Activated CD4-positive, alpha-beta memory T cell treated with anti-CD3 and anti-CD28 coated beads for 36 hours (primary cell): Measurements from ENCODE around the gene AGMAT. TPM values are rescaled to one million over a fixed set of nuclear protein-coding genes. Genes with fewer than 3 reads are reported as not detected.
A peak's percentile ranks its signal among the peaks of the same experiment; 100 is the strongest.

Experiments
- CTCF ChIA-PET: fragments of 350-600 bp; sonication (Branson Sonifier 250); formaldehyde crosslinking; loops from one replicate; lab custom pipeline; 2021; ENCODE audit warnings: antibody characterized with exemption, inconsistent platforms; lab: Charles Lee
- POLR2A ChIA-PET: fragments of 350-600 bp; sonication (Branson Sonifier 250); formaldehyde crosslinking; loops from one replicate; lab custom pipeline; 2021; ENCODE audit warnings: antibody characterized with exemption; lab: Charles Lee
- DNase-seq: peaks from one replicate; pipeline ENCODE4 v3.0.0-alpha.2; 2020
- H3K27ac Mint-ChIP-seq: one replicate; pipeline ENCODE4 v1.8.0; 2021; ENCODE audit warnings: mixed read lengths
- H3K27me3 Mint-ChIP-seq: one replicate; pipeline ENCODE4 v1.8.0; 2021; ENCODE audit warnings: mixed read lengths
- H3K36me3 Mint-ChIP-seq: one replicate; pipeline ENCODE4 v1.8.0; 2021; ENCODE audit warnings: mixed read lengths
- H3K4me1 Mint-ChIP-seq: one replicate; pipeline ENCODE4 v1.8.0; 2021; ENCODE audit warnings: low read depth, mixed read lengths
- H3K4me3 Mint-ChIP-seq: one replicate; pipeline ENCODE4 v1.8.0; 2021; ENCODE audit warnings: mild to moderate bottlenecking, mixed read lengths
- H3K9me3 Mint-ChIP-seq: one replicate; pipeline ENCODE4 v1.8.0; 2021; ENCODE audit warnings: mixed read lengths
- intact Hi-C: fragments of 100-400 bp; cut with micrococcal nuclease; formaldehyde crosslinking; loops from one replicate; pipeline ENCODE4 v1.15.1; 2023
- total RNA-seq, 2 experiments: library from RNA; stranded (reverse); gene quantifications; one replicate each; pipeline ENCODE4 v1.2.3, GENCODE V29; 2021

Gene AGMAT, protein sequence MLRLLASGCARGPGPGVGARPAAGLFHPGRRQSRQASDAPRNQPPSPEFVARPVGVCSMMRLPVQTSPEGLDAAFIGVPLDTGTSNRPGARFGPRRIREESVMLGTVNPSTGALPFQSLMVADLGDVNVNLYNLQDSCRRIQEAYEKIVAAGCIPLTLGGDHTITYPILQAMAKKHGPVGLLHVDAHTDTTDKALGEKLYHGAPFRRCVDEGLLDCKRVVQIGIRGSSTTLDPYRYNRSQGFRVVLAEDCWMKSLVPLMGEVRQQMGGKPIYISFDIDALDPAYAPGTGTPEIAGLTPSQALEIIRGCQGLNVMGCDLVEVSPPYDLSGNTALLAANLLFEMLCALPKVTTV
- 10 to 100 TPM; 13.9 to 15.2 TPM for total RNA-seq

DNA sequence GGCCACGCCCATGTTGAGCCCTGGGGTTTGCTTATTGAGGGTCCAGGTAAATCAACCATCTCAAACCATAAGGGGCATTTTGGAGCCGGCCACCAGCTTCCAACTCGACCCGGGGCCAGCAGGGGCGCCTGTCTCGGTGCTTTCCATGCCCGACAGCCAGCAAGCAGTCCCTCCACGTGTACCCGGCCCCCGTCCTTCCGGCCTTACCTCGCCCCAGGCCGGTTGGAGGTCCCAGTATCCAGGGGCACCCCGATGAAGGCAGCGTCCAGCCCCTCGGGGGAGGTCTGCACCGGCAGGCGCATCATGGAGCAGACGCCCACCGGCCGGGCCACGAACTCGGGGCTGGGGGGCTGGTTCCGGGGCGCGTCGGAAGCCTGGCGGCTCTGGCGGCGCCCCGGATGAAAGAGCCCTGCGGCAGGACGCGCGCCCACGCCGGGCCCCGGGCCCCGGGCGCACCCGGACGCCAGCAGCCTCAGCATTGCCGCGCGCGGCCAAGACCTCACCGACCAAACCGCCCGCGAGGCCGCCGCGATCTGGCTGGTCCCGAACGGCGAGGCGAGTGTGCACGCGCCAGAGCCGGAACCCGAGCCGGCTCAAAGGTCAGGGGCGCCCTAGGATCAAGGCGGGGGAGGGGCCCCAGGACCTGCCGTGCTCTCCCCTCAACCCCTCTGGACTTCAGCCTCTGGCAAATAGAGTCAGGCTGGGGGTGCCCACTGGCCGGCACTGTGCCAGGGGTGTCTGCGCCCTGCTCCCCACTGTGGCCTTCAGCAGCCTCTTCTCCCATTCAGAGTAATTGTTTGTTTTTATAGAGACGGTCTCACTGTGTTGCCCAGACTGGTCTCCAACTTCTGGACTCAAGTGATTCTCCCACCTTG, at the start of gene AGMAT:
Gene AGMAT, minus strand, starts transcription at position 563 of the 875 bp plus-strand sequence. Its CDS starts 84 bp downstream, at position 479.
- POLR2A ChIA-PET = interaction anchor here (0.6 to 0.8 kb wide), 3 partner anchors 32 to 58 kb away, joined by 3 read pairs; partner anchors contain the start of gene DNAJC16
- intact Hi-C loops = loop anchor here (1.0 kb wide), 1 partner anchor 33 kb away; the partner anchor contains the start of gene DDI2
- peak; percentile 79 for DNase-seq
- CTCF ChIA-PET = interaction anchor here (1.4 to 1.6 kb wide), 2 partner anchors 33 to 157 kb away, joined by 3 to 4 read pairs; no protein-coding TSS in a partner anchor
- no peaks in the 10 kb centered on the region for H3K9me3 Mint-ChIP-seq
- H3K27me3 Mint-ChIP-seq = no peaks in the 10 kb centered on the region
- H3K36me3 Mint-ChIP-seq = peaks cover 14% of the 10 kb centered on the region
- peak within 1 kb of the TSS; percentile 79 for H3K4me3 Mint-ChIP-seq
- peaks cover 23% of the 10 kb centered on the region for H3K4me1 Mint-ChIP-seq
- peak within 1 kb of the TSS; percentile 76 for H3K27ac Mint-ChIP-seq

DNA sequence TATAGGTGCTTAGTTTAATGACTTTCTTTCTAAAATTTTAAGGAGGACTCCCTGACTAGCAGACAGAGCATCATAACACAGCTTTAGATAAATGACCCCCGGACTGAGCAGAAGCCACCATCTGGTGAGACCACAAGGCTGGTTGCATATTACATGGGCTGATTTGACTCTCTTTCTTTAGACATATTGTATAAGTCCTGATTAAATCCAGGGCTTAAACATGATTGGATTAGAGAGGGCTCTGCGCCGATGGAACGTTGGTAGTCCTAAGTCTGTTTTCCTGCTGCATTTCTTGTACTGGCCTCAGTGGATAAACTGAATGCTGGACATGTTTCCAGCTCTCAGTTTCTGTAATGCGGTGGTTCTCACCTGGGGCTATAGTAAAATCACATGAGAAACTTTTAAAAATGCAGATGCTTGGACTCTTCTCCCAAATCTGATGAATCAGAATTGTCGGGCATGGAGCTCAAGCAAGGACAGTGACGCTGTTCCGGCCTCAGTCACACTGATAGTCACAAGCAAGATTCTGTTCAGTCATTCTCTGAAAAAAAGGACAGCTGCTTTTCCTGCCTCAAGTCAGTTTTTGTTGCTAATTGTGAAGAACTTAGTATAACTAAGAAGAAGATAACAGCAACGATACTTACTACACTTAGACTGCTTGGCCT, 49.0 kb upstream of the AGMAT start:
- Mint-ChIP-seq H3K36me3 (peaks cover 61% of the 10 kb centered on the region), H3K27me3 (no peaks in the 10 kb centered on the region), H3K4me3 (no peak overlapping the region), H3K9me3 (no peaks in the 10 kb centered on the region), H3K4me1 (peaks cover 6% of the 10 kb centered on the region), H3K27ac (no peak overlapping the region)
- CTCF ChIA-PET = no interaction called here
- intact Hi-C loops = no loop called here
- POLR2A ChIA-PET = no interaction called here
- no peak for DNase-seq

DNA sequence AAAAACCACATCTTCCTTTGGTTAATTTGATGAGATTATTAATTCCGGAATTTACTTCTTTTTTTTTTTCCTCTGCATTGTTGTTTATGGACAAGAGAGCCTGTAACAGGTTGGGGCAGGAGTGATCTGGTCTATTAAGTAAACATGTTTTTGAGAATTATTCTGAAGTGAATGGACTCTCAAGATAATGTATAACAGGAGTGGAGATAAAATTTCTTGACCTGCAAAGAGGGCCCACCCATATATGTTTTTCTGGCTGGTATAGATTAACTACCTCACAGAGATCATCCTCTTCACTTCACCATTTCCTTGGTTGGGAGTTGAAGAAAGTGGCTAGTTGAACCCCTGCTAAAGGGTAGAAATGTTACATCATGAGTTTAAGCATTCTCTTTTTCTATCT, 43.2 kb upstream of the AGMAT start:
- CTCF ChIA-PET = no interaction called here
- no peaks in the 10 kb centered on the region for H3K27me3 Mint-ChIP-seq
- no peak overlapping the region for H3K4me3 Mint-ChIP-seq
- H3K4me1 Mint-ChIP-seq = peaks cover 37% of the 10 kb centered on the region
- H3K27ac Mint-ChIP-seq = peak overlapping the region; percentile 70
- intact Hi-C loops = no loop called here
- H3K9me3 Mint-ChIP-seq = no peaks in the 10 kb centered on the region
- H3K36me3 Mint-ChIP-seq = peaks cover 39% of the 10 kb centered on the region
- DNase-seq = no peak
- POLR2A ChIA-PET = no interaction called here

DNA sequence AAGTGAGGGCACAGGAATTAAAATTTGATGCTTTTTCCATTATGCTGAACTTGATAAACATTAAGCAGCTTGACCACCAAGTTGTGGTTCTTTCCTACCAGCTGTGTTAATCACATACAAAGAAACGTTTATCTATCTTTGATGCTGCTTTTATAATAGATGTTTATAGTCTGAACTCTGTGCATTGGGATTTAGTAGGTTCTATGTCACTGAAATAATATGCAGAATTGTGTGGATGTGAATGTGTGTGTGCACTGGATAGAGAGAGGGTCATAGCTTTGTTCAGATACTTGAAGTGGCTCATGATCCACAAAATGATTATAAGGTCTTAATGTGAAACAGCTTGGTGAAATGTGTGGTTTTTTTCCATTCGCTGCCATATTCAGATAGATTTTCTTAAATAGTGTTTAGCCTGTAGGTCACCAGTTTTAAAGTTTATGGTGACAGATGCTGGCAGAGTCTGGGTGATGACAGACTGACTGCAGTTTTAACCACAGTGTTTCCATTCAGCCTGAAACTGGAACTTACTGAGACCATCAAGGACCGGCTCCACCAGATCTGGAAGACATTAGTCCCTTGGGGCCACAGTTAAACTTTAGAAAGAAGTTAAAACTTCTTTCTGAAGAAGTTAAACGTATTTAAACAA, 42.6 kb upstream of the AGMAT start:
- Mint-ChIP-seq H3K36me3 (peaks cover 37% of the 10 kb centered on the region), H3K4me3 (no peak overlapping the region), H3K4me1 (peaks cover 43% of the 10 kb centered on the region), H3K27ac (peak overlapping the region; percentile 70), H3K27me3 (no peaks in the 10 kb centered on the region), H3K9me3 (no peaks in the 10 kb centered on the region)
- DNase-seq = no peak
- intact Hi-C loops = no loop called here
- ChIA-PET POLR2A (no interaction called here), CTCF (interaction anchor here (0.6 to 0.9 kb wide), 2 partner anchors 9 to 97 kb away, joined by 3 read pairs; no protein-coding TSS in a partner anchor)

DNA sequence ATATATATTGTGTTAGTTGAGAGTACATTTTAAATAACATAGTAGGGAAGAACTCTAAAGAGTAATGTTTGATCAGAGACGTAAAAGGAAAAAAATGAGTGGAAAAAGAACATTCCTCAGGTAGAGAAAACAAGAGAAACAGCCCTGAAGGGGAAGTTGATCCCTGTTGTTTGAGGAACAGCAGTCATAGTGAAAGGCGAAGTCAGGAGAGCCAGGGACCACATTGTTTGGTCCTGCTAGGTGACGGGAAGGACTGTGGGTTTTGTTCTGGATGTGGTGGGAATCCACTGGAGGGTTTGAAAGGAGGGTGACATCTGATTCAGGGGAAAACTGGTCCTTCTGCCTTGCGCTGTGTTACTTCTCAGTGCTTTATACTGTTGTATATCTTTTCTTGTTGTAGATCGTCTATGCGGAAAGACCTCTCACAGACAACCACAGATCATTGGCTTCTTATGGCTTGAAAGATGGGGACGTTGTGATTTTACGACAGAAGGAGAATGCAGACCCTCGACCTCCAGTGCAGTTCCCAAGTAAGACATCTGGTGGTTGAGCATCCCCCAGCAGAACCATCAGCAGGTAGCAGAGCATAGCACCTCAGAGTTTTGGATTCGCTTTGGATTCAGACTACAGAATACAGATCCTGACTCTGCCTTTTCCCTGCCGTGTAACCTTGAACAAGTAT, 41.6 kb upstream of the AGMAT start:
- CTCF ChIA-PET = interaction anchor here (0.9 kb wide), 1 partner anchor 7 kb away, joined by 3 read pairs; no protein-coding TSS in a partner anchor
- Mint-ChIP-seq H3K4me3 (no peak overlapping the region), H3K27me3 (no peaks in the 10 kb centered on the region), H3K9me3 (no peaks in the 10 kb centered on the region), H3K36me3 (peaks cover 30% of the 10 kb centered on the region), H3K4me1 (peaks cover 45% of the 10 kb centered on the region), H3K27ac (no peak overlapping the region)
- POLR2A ChIA-PET = no interaction called here
- no peak for DNase-seq
- intact Hi-C loops = no loop called here

DNA sequence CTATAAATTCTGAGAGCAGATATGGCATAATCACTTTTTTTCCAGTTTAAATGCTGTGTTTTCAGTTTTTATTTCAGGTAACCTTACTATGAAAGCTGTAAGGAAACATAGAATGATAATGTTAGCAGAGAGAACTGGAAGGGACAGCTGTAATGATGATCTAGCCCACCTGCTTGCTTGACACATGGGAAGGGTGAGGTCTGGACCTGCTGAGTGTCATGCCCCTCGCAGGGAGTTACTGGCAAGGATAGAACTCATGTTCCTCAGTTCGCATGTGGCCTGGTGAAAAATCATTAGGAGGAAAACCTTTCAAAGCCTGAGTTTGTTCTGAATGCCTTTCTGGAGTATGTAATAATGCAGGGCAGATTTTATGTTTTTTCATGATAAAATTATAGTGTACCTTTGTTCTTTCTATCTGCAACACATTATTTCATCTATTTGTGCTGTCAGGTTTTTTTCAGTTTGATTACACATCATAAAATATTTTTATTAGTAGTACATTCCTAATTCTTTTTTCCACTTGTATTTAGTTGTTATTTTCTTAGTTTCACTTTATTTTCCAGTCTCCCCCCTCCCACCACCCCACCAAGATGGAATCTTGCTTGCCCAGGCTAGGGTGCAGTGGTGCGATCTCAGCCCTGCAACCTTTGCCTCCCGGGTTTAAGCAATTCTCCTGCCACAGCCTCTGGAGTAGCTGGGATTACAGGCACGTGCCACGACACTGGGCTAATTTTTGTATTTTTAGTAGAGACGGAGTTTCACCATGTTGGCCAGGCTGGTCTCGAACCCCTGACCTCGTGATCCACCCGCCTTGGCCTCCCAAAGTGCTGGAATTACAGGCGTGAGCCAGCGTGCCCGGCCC, 40.4 kb upstream of the AGMAT start:
- ChIA-PET CTCF (no interaction called here), POLR2A (no interaction called here)
- DNase-seq = no peak
- H3K27me3 Mint-ChIP-seq = no peaks in the 10 kb centered on the region
- H3K27ac Mint-ChIP-seq = no peak overlapping the region
- no peak overlapping the region for H3K4me3 Mint-ChIP-seq
- H3K4me1 Mint-ChIP-seq = peaks cover 51% of the 10 kb centered on the region
- H3K9me3 Mint-ChIP-seq = no peaks in the 10 kb centered on the region
- H3K36me3 Mint-ChIP-seq = peaks cover 27% of the 10 kb centered on the region
- intact Hi-C loops = no loop called here

DNA sequence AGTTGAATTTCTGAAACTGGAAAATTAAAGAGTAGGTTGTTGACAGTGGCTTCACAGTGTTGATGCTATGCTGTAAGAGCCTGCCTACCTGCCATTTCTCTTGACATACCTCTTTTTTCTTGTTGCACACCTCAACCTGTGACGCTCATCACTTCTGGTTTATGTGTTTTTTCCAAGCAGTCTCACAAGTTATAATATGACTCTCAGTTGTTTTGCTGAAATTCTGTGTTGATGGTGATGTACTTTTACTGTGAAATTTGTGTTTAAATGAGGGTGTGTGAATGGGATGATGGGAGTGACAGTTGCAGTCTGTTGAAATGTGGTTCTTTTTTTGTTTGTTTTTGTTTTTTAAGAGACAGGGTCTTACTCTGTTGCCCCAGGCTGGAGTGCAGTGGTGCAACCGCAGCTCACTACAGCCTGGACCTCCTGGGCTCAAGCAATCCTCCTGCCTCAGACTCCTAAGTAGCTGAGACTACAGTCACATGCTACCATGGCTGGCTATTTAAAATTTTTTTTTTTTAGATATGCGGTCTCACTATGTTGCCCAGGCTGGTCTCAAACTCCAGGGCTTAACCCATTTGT, 39.4 kb upstream of the AGMAT start:
- no peak for DNase-seq
- ChIA-PET POLR2A (interaction anchor here (0.6 kb wide), 1 partner anchor 21 kb away, joined by 3 read pairs; no protein-coding TSS in a partner anchor), CTCF (no interaction called here)
- H3K27ac Mint-ChIP-seq = peak overlapping the region; percentile 28
- peaks cover 23% of the 10 kb centered on the region for H3K36me3 Mint-ChIP-seq
- intact Hi-C loops = no loop called here
- peaks cover 59% of the 10 kb centered on the region for H3K4me1 Mint-ChIP-seq
- H3K27me3 Mint-ChIP-seq = no peaks in the 10 kb centered on the region
- no peaks in the 10 kb centered on the region for H3K9me3 Mint-ChIP-seq
- H3K4me3 Mint-ChIP-seq = no peak overlapping the region

DNA sequence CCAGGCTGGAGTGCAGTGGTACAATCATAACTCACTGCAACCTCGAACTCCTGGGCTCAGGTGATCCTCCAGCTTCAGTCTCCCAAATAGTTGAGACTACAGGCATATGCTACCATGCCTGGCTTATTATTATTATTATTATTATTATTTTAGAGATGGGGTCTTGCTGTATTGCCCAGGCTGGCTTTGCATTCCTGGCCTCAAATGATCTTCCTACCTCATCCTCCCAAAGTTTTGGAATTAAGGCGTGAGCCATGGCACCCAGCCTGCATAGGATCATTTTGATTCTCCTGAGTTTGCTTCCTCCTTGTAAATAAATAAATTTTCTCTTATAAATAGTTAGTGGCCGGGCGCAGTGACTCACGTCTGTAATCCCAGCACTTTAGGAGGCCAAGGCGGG, 38.6 kb upstream of the AGMAT start:
- POLR2A ChIA-PET = no interaction called here

DNA sequence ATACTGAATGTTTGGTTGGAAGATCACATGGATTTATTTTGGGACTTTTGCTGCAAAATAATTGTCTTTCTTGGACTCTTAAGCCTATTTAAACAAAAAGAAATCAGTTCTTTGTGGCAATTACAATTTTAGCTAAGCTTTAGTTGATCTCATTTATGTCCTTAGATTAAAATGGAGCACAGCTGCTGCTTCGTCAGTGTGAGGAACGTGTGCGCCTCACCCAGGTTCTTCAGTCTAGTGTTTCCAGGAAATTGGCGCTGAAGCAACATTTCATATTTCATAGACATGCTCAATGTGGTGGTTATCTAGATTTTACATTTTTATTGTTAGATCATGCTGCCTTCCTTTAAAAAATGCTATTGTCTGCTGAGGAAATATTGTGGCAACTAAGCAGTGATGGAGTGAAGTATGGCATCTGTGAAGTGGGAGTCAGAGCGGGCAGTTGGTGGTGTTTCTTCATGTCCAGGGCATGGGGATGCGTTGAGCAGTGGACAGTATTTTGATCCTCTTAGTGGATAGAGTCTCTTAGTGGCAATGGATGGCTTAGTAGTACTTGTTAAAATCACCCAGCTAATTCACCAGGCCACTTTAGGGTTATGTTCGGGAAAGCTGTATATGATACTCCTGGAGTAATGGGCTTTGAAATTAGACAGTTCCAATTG, 38.0 kb upstream of the AGMAT start:
- Mint-ChIP-seq H3K27me3 (no peaks in the 10 kb centered on the region), H3K27ac (peak overlapping the region; percentile 13), H3K4me3 (no peak overlapping the region), H3K4me1 (peaks cover 62% of the 10 kb centered on the region), H3K36me3 (peaks cover 22% of the 10 kb centered on the region), H3K9me3 (no peaks in the 10 kb centered on the region)
- CTCF ChIA-PET = no interaction called here
- no peak for DNase-seq
- POLR2A ChIA-PET = no interaction called here
- intact Hi-C loops = no loop called here

More for the DNA sequence above, 38.6 kb upstream of the AGMAT start:
- no peaks in the 10 kb centered on the region for H3K9me3 Mint-ChIP-seq
- H3K36me3 Mint-ChIP-seq = peaks cover 22% of the 10 kb centered on the region
- no peaks in the 10 kb centered on the region for H3K27me3 Mint-ChIP-seq
- no peak overlapping the region for H3K27ac Mint-ChIP-seq
- CTCF ChIA-PET = no interaction called here
- no peak for DNase-seq
- intact Hi-C loops = no loop called here
- H3K4me1 Mint-ChIP-seq = peaks cover 64% of the 10 kb centered on the region
- no peak overlapping the region for H3K4me3 Mint-ChIP-seq

DNA sequence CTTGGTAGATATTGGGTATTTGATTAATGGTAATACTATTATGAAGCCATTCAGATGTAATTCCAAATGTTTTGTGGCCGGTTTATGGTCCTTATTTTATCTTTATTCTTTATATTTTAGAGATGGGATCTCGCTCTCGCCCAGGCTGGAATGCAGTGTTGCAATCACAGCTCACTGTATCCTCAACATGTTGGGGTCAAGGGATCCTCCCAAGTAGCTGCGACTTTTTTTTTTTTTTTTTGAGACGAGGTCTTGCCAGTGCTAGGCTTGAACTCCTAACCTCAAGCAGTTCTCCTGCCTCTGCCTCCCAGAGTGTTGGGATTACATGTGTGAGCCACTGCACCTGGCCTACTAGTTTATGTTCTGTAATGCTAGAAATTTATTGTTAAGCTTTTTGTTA, 37.1 kb upstream of the AGMAT start:
- Mint-ChIP-seq H3K27ac (no peak overlapping the region), H3K9me3 (no peaks in the 10 kb centered on the region), H3K4me1 (peaks cover 55% of the 10 kb centered on the region), H3K27me3 (no peaks in the 10 kb centered on the region), H3K36me3 (peaks cover 16% of the 10 kb centered on the region), H3K4me3 (no peak overlapping the region)
- no peak for DNase-seq
- intact Hi-C loops = no loop called here
- ChIA-PET POLR2A (interaction anchor here (0.6 kb wide), 2 partner anchors 32 to 540 kb away, joined by 3 to 6 read pairs; no protein-coding TSS in a partner anchor), CTCF (no interaction called here)
